HG03039 (cell line): ENCODE data around the gene ZC3H12D.
"Not testable (repeated sequence)": the region's sequence is repeated elsewhere in the genome, so short reads cannot be mapped to it uniquely, and the experiment has no call there.

ENCODE experiments used
- ATAC-seq: cut with Tn5 transposase; IDR thresholded peaks from one replicate; pipeline ENCODE4 v1.9.1; 2021; ENCODE audit warnings: mild to moderate bottlenecking, moderate library complexity; ENCODE audit not compliant: unreplicated experiment

ZC3H12D gene

DNA sequence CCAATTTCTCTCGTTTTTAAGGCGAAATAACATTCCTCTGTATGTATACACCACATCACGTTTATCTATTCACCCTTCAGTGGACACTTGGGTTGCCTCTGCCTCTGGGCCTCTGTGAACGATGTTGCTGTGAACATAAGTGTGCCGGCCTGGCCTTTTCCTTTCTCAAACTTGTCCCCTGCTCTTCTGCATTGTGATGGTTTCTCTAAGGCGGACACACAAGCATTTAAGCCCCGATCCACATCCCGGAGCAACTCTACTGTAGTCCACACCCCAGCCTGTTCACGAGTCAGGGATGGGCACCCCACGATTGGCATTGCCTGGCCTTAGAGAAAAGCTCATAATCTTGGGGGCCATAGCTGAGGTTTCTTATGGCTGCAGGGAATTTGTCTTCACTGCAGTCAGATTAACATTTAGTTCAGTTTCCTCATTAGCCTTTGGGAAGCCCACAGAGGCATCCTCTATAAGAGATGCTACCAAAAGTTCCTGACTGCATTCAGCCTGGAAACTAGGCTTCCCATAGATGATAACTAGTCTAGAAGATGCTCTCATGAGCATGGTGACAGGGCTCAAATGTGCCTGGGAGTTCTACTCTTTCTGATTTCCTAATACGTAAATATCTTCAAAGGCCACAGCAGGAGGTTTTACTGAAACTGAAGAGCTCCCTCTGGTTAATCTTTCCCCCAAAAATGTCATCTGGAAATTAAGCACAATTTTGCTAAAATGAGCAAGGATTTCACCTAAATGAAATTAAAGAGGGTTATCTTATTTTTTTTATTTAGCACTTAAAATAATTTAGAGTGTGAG is 762 bp downstream of the ZC3H12D start:
- no peak for ATAC-seq

DNA sequence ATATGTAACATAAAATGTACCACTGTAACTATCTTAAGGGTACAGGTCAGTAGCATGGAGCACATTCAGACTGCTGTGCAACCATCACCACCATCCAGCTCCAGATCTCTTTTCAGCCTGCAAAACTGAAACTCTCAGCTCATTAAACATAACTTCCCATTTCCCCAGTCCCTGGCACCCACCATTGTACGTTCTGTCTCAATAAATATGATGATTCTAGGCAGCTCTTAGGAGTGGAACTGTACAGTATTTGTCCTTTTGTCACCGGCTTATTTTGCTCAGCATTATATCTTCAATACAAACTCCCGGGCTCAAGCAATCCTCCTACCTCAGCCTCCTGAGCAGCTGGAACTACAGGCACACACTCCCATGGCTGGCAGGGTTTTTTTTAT is 1.5 kb downstream of the ZC3H12D start:
- ATAC-seq, result no peak

DNA sequence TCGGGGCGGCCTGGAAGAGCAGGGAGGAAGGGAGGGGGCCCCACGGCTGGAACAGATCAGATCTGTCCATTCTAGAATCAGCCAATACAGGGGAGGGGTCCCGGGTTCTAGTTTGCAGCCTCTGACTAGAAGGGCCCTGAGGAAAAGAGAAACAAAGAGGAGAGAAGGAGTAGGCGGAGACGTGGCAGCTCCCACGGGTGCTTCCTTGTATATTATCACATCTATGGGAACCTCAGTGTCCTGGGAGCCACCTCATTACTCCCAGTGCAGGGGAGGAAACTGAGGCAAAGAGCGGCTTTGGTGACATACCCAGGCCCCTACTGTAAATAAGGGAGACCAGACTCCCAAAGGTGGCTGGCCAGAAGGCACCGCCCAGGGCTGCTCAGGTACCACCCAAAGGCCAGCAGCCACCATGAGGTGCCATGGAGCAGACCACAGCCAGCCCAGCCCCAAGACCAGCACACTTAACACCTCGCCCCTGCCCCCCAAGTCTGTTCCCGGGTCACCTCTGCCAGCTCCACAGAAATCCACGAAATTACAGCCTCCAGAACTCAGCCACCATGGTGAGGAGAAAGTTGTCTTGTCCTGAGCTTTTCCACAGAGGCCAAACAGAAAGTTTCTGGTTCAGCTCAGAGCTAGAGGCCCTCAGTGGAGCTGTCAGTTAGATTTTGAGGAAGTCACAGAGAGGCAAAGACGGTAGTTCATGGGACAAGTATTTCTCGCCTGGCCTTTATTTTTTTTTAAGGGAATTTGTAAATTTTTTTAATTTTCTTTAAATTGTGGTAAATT is 2.1 kb downstream of the ZC3H12D start:
- no peak for ATAC-seq

DNA sequence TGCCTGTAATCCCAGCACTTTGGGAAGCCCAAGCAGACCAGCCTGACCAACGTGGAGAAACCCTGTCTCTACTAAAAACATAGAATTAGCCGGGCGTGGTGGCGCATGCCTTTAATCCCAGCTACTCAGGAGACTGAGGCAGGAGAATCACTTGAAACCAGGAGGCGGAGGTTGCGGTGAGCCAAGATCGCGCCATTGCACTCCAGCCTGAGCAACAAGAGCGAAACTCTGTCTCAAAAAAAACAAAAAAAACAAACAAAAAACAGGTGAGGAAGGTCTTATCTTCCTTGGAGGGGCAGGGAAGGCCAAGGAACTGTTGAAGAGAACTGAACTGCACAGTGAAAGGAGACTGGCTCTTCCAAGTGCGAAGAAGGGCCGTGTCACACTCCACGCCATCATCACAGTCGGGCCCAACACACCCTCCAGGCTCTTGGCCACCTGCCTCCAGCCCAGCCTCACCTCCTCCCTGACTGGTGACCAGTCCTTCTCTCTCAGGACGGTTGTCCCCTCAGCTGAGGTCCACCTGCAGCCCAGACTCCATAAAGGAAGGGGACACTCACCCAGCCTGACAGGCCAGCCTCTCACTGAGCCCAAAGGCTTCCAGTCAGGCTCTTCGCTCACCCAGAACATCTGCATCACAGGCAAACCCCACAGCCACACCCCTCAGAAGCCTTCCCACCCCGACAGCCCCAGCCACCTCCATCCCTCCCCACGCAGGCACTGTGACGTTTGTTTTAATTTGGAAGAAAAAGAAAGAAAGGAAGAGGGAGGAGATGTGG is 4.1 kb downstream of the ZC3H12D start:
- ATAC-seq, result no peak

DNA sequence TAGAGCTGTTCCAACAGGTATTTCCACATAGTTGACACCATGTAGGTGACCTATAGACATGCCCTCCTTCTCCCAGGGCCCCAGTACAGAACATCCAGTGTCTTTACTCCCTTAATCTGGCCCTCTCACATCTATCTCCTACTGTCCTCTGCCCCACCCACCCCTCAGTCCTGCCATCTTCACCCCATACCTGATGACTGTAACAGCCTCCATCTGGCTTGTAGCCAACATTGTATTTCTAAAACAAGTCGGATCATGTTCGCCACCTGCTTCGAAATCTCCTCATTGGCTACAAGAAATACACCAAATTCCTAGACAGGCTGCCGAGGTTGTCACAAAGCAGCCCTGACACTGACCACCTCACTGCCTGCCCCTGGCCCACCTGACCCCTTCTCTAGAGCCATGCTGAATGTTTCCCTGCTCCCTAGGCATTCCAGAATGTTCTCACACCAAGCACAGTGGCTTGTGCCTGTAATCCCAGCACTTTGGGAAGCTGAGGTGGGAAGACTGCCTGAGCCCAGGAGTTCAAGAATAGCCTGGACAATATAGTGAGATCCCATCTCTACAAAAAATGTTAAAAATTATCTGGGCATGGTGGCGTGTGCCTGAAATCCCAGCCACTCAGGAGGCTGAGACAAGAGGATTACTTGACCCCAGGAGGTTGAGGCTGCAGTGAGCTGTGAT is 6.0 kb downstream of the ZC3H12D start:
- no peak for ATAC-seq

DNA sequence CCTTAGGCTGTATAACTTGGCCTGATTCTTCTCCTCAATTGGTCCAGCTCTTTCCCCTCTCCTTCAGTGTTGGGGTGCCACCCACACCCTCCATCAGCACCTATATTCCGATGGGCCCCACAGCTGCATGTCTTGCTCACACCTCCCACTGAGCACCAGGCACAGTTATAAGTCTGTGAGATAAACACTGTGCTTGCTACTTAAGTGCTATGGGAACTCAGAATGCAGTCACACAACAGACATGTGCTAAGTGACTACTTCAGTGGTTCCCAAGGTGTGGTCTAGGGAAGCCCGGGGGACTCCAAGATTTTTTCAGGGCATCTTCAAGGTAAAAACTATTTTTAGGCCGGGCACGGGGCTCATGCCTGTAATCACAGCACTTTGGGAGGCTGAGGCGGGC is 7.3 kb downstream of the ZC3H12D start:
- ATAC-seq, result no peak

DNA sequence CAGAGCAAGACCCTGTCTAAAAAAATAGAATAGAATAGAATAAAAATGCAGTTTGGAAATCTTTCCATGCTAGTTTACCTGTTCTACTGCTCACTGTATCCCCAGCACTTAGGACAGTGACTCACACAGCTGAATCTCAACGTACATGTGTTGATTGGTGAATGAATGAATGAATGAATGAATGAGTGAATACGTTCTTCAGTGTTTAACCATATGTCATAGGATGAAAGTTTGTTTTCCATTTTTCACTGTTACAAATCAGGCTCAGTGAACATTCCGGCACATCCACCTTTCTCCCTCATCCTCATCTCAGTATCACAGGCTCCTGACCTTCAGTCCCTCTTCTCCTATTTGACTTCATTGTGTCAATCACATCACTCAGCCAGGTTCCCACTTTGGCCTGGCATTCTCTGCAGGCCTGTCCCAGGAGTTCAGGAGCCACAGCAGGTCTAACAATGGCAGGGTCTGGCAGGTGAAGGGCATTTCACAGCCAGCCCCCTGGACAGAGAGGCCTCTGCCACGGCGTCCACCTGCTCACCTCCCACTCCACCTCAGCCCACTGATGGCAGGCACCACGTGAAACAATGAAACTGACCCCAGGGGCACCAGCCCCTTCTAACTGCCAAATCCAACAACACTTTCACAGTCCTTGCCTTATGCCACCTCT is 7.9 kb downstream of the ZC3H12D start:
- no peak for ATAC-seq

DNA sequence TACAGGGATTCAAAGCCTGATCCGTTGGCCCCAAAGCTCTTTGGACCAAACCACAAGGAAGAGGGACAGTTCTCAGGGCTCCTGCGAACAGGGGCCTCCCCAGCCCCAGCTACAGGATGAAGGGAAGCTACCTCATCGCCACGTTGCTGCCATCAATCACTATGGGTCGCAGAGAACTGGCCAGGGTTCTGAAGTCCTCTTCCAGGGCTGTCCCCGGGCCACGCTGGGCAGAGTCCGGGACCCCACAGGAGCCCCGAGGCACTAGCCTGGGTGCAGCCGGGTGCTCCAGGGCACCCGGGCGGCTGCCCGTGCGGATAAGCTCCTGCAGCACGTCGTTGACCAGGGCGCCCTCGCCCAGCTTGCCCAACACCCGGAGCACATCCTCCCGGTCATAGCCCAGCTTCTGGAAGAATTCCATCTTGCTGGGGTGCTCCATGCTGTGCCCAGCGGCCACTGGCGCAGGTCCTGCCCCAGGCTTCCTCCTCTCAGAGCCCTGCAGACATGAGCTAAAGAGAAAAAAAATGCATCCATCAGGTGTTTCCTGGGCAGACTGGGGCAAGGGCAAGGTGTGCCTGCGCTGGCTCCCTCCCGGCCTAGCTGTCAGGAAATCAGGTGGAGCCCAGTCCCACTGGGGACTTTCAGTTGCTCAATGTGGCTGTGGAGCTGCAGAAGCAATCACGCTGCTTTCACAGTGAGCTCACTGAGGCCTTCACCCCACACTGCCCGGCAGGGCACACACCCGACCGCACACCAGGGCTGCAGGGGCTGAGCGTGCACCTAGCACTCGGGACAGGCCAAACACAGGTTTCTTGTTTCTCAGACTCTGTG is 10.5 kb downstream of the ZC3H12D start:
- ATAC-seq, result no peak

DNA sequence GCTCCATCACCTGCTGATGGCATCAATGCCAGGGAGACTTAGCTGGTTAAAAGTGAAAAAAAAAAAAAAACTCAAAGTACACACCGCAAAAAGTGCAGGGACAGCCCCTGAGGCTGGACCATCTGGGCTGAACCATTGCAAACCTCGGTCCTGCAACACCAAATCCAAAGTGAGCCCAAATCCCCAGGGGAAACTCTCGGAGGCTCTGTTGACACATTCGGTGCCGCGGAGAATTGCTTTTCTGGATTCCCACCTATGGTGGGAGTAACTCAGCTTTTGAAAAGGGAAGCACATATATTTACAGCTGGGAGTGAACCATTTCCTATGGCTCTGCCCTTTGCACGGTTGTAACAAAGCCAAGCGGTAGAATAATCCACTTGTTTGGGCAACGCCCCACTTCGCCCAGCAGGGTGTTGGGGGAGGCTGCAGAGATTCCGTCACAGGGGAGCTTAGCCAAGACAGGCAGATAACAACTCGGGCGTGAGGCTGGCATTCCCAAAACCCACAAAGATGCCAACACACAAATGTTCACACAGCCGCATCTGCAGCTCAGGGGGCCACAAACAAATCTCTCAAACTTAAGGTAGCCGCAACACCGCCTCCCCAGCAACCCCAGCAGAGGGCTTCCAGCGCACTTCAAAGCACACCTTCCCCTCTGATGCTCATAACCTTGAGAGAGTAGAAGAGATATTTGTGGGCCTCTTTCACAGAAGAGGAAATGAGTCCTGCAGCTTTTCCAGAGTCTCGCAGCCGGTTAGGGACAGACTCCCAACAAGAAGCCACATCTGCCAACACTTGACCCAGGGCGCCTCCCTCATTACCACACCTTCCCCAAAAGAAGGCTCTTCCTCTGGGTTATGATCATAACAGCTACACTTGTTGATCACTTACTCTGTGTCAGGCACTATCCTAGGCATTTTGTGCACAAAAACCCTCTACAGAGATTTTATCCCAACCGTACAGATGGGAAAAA is 11.4 kb downstream of the ZC3H12D start:
- ATAC-seq, result no peak

DNA sequence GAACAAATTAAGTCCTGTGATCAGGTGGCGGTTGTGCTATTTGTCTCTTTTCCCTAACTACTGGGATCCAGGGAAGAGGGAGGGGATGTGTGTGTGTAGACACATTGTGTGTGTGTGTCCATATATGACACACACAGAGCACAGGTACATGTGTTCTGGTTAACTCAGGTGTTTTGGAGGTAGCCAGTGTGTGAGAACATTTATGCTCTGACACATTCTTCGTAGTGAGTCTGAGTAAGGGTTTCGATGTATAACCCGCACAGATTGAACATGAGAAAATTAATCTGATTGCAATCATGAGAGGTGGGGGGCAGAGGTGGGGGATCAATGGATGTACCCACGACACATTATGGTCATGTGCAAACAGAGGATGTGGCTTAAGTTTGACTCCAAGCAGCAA is 12.6 kb downstream of the ZC3H12D start:
- no peak for ATAC-seq

DNA sequence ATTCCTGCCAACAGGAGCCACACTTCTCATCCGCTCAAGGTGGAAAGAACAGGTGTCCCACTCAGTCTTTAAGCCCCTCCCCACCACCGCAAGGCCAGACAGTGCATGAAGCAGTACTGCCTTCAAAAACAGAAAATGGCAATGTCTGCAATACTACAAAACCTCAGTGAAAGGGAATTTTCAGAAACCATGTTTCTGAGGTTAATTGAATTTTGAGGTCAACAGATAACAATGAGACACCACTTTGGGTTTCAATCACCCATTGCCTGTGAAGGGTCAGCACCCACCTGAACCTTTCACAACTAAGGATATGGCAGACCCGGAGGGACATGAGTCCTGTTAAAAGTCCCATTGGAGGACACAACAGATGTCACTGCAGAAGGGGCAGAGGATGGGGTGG is 13.0 kb downstream of the ZC3H12D start:
- peak; percentile 32 for ATAC-seq

DNA sequence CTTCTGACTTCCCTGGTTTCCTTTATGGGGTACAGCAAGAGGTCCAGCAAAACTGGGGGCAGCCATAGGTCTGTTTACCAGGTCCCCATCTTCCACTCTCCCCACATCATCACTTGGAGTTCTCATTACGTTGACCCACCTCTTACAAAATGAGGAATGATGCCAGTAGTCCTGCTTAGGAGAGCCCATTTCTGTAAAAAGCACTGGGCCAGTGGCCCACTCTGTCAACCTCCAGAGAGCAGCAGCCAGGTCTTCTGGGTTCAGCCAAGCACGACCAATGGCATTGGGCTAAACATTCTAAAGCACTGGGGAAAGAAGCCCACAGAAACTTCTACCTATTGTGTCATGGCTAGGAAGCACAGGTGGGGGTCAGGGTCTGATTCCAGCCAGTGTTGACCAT is 13.9 kb downstream of the ZC3H12D start:
- no peak for ATAC-seq

DNA sequence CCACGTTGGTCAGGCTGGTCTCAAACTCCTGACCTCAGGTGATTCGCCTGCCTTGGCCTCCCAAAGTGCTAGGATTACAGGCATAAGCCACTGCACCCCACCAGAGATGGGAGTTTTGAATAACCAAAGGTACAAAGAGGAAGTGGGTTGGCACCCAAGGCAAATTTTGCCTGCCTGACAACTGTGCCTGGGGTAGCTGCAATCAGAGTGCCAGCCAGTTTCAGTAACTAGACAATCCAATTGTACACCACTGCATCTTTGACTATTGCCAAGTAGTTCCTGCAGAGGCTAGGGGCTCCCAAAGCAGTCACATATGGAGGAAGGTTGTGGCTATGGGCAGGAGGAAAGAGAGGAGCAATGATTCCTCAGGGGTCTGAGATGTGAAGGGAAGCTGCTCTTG is 16.6 kb downstream of the ZC3H12D start:
- ATAC-seq, result no peak

DNA sequence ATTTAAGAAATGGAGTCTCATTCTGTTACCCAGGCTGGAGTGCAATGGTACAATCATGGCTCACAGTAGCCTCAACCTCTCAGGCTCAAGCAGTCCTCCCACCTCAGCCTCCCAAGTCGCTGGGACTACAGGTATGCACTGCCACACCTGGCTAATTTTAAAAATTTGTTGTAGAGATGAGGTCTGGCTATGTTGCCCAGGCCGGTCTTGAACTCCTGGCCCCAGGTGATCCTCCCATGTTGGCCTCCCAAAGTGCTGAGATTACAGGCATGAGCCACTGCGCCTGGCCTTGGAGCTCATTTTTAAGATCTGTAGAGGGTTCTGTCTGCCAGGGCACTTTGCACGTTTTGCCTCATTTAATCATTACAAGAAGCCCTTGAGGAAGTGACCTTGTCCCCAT is 17.5 kb downstream of the ZC3H12D start:
- no peak for ATAC-seq

DNA sequence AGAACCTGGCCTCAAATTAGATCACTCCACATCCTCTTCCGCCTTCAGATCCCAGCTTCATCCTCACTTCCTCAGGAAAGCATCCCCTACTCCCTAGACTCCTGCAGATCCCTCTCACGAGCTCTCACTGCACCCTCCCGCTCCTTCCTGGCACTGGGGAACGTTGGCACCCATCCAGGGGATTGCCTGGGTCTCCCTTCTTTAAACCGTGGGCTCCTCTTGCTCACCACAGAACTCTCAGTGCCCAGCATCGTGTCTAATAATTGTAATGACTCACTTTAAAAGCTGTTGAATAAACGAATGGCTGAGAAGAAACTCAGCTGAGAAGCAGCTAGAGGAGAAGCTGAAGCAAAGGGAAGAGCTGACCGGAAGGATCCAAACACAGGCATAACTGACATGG is 20.4 kb downstream of the ZC3H12D start:
- no peak for ATAC-seq

DNA sequence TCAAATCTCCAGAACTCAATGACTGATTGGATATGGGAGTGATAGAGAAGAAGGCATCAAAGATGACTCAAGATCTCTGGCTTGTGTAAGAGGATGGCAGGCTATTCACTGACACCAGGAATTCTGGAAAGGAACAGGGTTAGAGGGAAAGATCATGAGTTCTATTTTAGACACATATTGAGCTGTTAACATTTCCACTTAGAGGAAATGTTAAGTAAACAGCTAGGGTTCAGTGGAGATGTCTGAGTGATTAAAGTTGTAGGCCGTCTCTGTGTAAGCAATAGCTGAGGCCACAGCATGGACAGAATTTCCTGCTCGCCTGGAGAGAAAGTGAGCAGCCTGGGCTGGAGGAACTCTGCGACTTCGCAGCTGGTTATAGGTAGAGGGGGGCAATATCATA is 21.0 kb downstream of the ZC3H12D start:
- no peak for ATAC-seq

DNA sequence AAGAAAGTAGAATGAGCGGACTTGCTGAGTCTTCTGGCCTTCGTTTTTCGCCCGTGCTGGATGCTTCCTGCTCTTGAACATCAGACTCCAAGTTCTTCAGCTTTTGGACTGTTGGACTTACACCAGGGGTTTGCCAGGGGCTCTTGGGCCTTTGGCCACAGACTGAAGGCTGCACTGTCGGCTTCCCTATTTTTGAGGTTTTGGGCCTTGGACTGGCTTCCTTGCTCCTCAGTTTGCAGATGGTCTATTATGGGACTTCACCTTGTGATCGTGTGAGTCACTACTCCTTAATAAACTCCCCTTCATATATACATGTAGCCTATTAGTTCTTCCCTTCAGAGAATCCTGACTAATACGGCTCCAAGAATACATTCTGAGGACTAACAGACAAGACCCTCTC is 22.1 kb downstream of the ZC3H12D start:
- not testable (repeated sequence) for ATAC-seq

DNA sequence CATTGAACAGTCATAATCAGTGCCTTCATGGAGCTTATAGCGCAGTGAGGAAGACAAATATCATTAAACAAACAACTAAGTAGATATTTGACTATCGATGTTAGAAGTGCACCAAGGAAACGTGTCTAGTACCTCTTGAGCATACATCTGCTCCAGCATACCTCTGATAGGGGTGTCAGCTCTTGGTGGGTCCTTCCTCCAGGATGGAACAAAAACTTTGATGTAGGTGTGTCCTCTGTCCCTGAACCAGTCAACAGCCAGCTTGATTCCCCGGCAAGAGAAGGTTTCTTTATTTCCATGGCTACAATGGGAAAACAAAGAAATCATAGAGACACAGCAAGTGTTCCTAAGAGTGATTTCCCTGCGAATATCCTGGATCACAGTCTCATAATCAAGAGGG is 23.1 kb downstream of the ZC3H12D start:
- ATAC-seq, result no peak
